GM18517 (cell line): ENCODE data around the gene ZNF485.
"Not testable (repeated sequence)": the region's sequence is repeated elsewhere in the genome, so short reads cannot be mapped to it uniquely, and the experiment has no call there.

Experiments used
- ATAC-seq: cut with Tn5 transposase; IDR thresholded peaks from one replicate; pipeline ENCODE4 v1.9.1; 2021; ENCODE audit warnings: mild to moderate bottlenecking, moderate library complexity; ENCODE audit not compliant: unreplicated experiment

Gene ZNF485

GRCh38 chr10:43601576-43601975 lies 4.7 kb upstream of the ZNF485 start:
- not testable (repeated sequence) for ATAC-seq

DNA sequence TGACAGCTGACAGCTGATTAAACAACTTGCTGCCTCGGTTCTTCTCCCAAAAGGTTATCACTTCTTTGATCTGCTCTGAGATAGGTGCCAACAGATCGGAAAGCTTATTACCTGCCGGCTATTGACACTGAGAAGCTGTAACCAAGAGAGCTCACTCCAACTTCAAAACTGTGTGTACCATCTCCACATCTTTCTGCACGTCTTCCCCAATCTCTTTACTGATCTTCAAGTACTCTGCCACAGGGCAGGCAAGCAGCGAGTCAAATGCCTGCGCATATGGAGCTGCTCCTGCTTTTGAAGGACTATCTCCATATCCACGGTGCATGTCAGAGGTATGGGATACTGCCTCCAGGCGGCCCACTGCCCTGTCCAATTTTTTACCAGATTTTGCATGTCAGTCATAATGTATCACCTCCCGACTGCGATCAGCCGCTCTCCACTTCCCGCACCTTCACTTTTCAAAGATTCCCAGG lies 352 bp upstream of the ZNF485 start:
- peak; percentile 21 for ATAC-seq

DNA sequence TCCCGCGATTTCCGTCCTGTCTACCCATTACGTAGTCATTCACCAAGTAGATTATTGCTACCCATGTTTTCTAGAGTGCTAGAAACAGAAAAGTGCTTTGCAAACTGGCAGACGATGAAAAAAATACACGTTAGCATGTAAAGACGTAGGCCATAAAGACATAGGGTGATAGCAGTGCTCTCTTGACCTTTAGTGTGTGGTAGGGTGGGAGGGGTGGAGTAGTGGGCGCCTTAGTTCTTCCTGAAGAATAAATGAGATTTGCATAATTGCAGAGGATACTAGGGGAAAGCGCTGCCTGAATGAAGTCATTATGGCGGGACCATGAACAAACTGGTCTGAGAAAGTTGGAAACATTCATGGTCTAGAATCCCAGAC lies 948 bp downstream of the ZNF485 start:
- no peak for ATAC-seq

DNA sequence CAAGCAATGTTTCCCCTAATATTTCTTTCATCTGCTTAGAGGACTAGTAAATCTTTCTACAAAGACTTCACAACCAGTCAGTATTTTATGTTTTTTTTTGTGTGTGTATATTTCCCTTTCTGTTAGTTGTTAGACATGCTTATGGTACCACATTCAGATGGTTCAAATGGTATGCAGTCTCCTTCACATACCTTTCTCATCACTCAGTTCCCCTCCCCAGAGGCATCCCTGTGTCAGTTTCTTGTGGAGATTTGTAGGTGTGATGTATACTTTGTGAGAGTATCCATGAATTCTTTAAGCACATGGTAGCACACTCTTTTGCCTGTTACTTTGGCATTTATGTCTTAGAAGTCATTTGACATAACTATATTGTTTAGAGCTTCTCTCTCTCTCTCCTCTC lies 4.4 kb downstream of the ZNF485 start:
- no peak for ATAC-seq

DNA sequence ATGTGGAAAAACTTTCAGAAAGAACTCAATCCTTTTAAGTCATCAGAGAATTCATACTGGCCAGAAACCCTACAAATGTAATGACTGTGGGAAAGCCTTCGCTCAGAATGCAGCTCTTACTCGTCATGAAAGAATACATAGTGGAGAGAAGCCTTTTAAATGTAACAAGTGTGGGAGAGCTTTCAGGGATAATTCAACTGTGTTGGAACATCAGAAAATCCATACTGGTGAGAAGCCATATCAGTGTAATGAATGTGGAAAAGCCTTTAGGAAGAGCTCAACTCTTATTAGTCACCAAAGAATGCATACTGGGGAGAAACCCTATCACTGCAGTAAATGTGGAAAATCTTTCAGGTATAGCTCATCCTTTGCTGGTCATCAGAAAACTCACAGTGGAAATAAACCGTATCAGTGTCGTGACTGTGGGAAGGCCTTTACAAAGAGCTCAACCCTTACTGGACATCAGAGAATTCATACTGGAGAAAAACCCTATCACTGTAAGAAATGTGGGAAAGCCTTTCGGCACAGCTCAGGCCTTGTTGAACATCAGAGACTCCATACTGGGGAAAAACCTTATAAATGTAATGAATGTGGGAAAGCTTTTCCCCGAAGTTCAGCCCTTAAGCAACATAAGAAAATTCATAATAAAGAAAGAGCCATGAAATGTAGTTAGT lies 10.6 kb downstream of the ZNF485 start:
- no peak for ATAC-seq

DNA sequence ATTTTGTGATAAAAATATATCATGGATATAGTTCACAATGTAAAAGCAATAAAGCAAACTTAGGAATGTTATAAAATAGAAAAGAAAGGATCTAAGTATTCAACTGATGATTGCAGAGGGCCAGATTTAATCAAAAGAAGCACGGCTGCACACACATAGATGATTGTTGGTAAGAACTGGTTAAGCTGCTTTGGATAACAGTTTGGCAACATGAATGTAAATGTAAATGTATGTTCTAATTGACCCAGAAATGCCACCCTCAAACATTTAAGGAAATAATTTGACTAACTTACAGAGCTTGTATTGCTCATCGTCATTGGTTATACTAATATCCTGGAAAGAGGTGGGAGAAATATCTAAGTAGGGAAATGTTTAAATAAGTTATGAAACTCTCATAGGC lies 13.1 kb downstream of the ZNF485 start:
- ATAC-seq, result no peak

DNA sequence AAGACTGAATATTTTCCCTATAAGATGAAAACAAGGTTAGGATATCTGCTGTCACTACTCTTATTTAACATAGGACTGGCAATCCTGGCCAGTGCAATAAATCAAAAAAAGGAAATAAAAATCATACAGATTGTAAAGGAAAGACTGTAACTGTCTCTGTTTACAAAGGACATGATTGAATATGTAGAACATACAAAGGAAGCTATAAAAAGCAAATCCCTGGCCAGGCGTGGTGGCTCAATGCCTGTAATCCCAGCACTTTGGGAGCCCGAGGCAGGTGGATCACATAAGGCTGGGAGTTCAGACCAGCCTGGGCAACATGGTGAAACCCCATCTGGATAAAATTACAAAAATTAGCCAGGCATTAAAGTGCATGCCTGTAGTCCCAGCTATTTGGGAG lies 15.8 kb downstream of the ZNF485 start:
- no peak for ATAC-seq

DNA sequence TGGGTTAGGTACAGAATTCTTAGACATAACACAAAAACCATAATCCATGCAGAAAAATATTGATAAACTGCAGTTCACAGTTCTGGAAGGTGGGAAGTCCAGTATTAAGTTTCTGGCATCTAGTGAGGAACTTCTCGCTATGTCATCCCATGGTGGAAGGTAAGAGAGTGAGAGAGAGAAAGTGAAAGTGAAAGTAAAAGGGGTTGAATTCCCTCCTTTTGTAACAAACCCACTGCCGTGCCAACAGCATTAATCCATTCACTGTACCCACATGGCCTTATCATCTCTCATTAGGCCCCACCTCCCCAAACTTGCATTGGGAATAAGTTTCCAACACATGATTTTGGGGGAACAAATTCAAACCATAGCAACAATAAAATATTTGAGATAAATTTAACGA lies 17.1 kb downstream of the ZNF485 start:
- ATAC-seq, result no peak

DNA sequence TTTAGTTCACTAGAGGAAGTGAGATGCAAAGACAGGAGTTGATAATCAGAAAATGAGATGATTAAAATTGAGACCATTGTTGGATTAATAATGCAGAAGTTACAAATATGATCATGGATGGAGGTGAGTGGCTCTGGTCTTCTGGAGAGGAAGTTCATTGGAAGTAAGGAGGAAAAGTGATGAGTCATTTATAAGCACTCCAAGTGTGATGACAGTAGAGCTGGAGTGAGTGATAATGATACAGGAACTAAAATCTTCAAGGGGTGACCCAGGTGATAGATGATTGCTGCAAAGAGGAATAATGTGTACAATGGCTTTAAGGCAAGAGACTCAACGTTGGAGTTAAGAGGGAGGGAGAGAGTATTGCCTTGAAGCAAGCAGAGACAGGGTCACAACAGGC lies 21.7 kb downstream of the ZNF485 start:
- no peak for ATAC-seq

- ATAC-seq, result no peak
These were observed 22.7 kb downstream of the ZNF485 start for GRCh38 chr10:43628956-43629355.

- not testable (repeated sequence) for ATAC-seq
These were observed 29.6 kb downstream of the ZNF485 start for GRCh38 chr10:43635816-43636215.

- no peak for ATAC-seq
These were observed 34.4 kb downstream of the ZNF485 start for GRCh38 chr10:43640603-43641002.

DNA sequence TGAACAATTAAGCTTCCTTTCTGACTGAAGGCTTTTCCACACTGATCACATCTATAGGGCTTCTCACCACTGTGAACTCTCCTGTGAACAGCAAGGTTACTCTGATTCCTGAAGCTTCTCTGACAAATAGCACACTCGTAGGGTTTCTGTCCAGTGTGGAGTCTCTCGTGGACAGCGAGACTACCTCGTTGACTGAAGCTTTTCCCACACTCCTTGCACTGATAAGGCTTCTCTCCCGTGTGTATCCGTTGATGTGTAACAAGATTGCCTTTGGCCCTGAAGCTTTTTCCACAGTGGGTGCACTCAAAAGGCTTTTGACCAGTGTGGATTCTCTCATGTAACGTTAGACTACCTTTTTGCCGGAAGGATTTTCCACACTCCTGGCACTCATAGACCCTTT lies 38.0 kb downstream of the ZNF485 start:
- no peak for ATAC-seq

GRCh38 chr10:43645866-43646265 lies 39.6 kb downstream of the ZNF485 start:
- no peak for ATAC-seq

DNA sequence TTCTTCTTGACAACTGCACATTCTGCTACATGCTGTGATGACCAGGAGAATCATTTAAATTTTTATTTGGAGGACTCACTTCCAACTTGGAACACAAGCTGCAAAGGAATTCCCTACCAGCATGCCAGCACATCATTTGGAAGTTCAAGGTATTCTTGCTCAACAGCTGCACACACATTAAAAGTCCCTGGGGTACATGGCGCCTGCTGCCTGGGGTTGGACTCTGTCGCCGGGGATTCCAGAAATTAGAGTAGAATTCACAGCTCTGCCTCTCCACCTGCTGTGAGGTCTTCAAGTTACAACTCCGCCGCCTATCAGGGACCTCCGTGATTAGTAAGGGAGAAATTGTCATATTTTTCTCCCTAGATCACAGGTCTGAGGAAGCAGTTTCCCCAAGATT lies 41.3 kb downstream of the ZNF485 start:
- no peak for ATAC-seq

- no peak for ATAC-seq
These were observed 41.8 kb downstream of the ZNF485 start for GRCh38 chr10:43648095-43648397.

GRCh38 chr10:43648398-43649184 lies 42.4 kb downstream of the ZNF485 start, which contains the start of gene ZNF32:
TSS of gene ZNF32 (minus strand) at chr10:43648881. CDS start at chr10:43646133, 2,748 bp downstream.
- ATAC-seq, result peak; percentile 98

DNA sequence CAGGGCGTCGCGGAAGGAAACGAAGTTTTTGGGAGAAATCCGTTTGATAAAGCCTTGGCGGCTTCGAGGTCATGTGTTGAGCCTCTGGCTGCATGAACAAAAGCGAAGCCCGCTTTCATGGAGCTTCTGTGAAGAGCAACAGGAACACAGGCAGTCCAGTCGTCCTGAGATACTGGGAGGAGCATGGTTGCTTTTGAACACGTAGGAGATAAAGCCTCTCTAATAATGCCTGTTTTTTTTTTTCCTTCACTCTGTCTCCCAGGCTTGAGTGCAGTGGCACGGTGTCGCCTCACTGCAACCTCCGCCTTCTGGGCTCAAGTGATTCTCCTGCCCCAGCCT lies 42.9 kb downstream of the ZNF485 start:
- ATAC-seq, result peak; percentile 3

GRCh38 chr10:43653746-43654145 lies 47.5 kb downstream of the ZNF485 start:
- no peak for ATAC-seq

- ATAC-seq, result no peak
These were observed 49.1 kb downstream of the ZNF485 start for GRCh38 chr10:43655311-43655710.

DNA sequence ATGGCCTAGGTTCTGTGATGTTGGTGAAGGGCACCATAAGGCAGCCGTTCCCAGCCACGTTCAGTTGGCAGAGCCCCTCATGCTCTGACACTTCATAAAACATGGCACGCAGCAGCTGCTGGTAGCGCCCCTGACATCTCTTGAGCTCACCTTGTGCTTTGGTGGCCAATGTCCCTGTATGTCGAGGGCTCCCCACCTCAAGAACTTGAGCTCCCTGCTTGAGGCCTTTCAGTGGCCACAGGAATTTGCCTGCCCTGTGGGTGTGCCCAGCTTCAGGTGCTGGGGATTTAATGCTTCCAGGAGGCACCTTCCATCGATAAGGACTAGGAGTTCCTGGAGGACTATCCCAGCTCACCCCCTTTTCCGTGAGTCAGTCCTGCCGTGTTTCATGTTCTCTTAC lies 52.0 kb downstream of the ZNF485 start:
- no peak for ATAC-seq

DNA sequence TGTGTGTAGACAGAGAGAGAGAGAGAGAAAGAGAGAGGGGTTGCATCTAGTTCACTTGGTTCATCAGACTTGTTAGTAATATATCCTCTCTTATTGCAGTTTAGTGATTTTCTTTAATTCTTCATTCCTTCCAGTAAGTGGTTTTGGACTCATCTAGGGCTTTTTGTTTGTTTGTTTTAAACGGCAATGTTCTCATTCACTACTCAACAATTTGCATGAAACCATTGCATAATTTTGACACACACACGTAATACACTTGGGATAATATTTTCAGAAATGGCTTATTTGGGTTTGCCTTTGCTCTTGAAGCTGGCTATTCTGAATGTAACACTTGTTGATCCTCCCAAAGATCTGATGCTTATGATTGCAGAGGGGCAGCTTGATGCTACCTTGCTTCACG lies 58.8 kb downstream of the ZNF485 start:
- no peak for ATAC-seq

DNA sequence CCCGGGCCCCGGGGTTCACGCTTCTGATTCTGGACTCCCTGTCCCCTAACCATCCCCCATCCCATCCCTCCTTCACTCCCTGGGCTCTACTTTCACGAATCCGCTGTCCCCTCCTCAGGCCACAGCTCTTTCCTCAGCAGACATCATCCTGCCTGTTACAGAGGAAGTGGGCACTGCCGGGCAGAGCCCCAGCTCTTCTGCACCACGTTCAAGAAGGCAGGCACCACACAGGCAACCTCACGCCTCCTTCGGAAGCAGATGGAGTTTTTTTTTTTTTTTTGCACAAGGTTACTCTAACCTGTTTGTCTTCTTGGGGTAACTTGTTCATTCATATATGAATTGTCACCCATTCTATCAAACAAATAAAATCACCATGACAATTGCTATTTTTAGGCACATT lies 60.3 kb downstream of the ZNF485 start:
- no peak for ATAC-seq
